ENCODE results near the gene CHRM1.

DNA sequence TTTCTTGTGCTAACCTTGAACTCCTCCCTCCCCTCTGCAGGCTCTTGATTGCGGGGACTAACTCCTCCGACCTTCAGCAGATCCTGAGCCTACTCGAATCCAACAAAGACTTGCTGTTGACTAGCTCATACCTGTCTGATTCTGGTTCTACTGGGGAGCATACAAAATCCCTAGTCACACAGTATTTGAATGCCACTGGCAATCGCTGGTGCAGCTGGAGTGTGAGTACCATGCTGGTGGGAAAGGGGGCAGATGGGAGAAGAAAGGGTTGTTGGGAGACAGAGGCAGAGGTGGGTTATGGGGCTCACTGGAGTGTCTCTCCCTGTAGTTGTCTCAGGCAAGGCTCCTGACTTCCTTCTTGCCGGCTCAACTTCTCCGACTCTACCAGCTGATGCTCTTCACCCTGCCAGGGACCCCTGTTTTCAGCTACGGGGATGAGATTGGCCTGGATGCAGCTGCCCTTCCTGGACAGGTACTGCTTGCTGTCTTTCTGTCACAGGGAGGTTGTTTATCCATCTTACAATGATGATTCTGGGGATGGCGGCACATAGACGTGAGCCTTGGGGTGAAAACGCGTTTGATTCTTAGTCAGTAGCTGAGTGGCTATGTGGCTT is 35.9 kb downstream of the CHRM1 start:
- TF ChIP-seq POLR2A (IDR thresholded peaks at IDR 0.05; ENCODE audit: borderline replicate concordance, extremely low read depth, insufficient read depth, insufficient read length) = no peak
- no peak for TF ChIP-seq RAD21 (IDR thresholded peaks at IDR 0.05; ENCODE audit: low read depth)
- TF ChIP-seq, protein P1, sequence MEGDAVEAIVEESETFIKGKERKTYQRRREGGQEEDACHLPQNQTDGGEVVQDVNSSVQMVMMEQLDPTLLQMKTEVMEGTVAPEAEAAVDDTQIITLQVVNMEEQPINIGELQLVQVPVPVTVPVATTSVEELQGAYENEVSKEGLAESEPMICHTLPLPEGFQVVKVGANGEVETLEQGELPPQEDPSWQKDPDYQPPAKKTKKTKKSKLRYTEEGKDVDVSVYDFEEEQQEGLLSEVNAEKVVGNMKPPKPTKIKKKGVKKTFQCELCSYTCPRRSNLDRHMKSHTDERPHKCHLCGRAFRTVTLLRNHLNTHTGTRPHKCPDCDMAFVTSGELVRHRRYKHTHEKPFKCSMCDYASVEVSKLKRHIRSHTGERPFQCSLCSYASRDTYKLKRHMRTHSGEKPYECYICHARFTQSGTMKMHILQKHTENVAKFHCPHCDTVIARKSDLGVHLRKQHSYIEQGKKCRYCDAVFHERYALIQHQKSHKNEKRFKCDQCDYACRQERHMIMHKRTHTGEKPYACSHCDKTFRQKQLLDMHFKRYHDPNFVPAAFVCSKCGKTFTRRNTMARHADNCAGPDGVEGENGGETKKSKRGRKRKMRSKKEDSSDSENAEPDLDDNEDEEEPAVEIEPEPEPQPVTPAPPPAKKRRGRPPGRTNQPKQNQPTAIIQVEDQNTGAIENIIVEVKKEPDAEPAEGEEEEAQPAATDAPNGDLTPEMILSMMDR (IDR thresholded peaks at IDR 0.05 in 2 of 3, conservative IDR thresholded peaks at IDR 0.05 in 1 of 3; ENCODE audit: borderline replicate concordance in 1 of 3, insufficient read depth in 1 of 3, low read depth in 2 of 3, low read length in 2 of 3) = no peak
